Thyroid gland (tissue), 4 donors: ENCODE data around the gene PFN4. TPM values are rescaled to one million over a fixed set of nuclear protein-coding genes. Genes with fewer than 3 reads are reported as not detected.
"Not testable (repeated sequence)": the region's sequence is repeated elsewhere in the genome, so short reads cannot be mapped to it uniquely, and the experiment has no call there.

Experiments used
- DNase-seq, 2 donors: peaks; one replicate each; pipeline ENCODE4 v3.0.0-alpha.2; 2019
- H3K27ac ChIP-seq, 3 donors: fragments of 200-600 bp; sonication (generic); 1 replicate in 2 of 3; 2 replicates in 1 of 3; pipeline ENCODE4 v1.5.1; 2016 to 2019; ENCODE audit warnings: mild to moderate bottlenecking in 1 of 3, moderate library complexity in 1 of 3
- H3K27me3 ChIP-seq: fragments of 200-600 bp; sonication (generic); one replicate; pipeline ENCODE4 v1.5.1; 2019
- H3K36me3 ChIP-seq, 2 donors: fragments of 200-600 bp; sonication (generic); one replicate each; pipeline ENCODE4 v1.5.1; 2016 to 2019
- H3K4me1 ChIP-seq, 2 donors: fragments of 200-600 bp; sonication (generic); one replicate each; pipeline ENCODE4 v1.5.1; 2017 to 2019
- H3K4me3 ChIP-seq, 3 donors: fragments of 200-600 bp; sonication (generic); replicated peaks in 1 of 3; 1 replicate in 2 of 3; 2 replicates in 1 of 3; pipeline ENCODE4 v1.5.1; 2016; ENCODE audit warnings: mild to moderate bottlenecking in 1 of 3
- H3K9me3 ChIP-seq: fragments of 200-600 bp; sonication (generic); one replicate; pipeline ENCODE4 v1.5.1; 2017
- POLR2A ChIP-seq, 2 donors: fragments of 450-650 bp; IDR thresholded peaks; one replicate each; pipeline ENCODE4 v1.6.1; 2017; ENCODE audit warnings: antibody characterized with exemption in 2 of 2, mild to moderate bottlenecking in 2 of 2, moderate library complexity in 1 of 2
- WGBS, 2 donors: methylation state at CpG; one replicate each; pipeline ENCODE4 v1.1.5; 2017; 5-methylcytosine and 5-hydroxymethylcytosine counted together
- intact Hi-C: fragments of 100-400 bp; cut with DNase I; formaldehyde crosslinking; loops from one replicate; pipeline ENCODE4 v1.15.1; 2023
- total RNA-seq, 4 donors: library from RNA; depleted of rRNA; stranded (reverse); fragments of >200 nt; gene quantifications; one replicate each; pipeline ENCODE4 v1.2.3, GENCODE V29; 2016
- TF ChIP-seq, protein P1 (sequence below), 6 experiments: fragments of 200-600 bp in 3 of 6; fragments of 450-650 bp in 3 of 6; sonication (generic) in 3 of 6; IDR thresholded peaks; one replicate each; pipeline ENCODE4 v1.5.1; 2016 to 2019; ENCODE audit warnings: antibody characterized with exemption in 6 of 6, mild to moderate bottlenecking in 2 of 6, inconsistent platforms in 1 of 6, moderate library complexity in 1 of 6

Gene PFN4
- total RNA-seq, 4 donors from 2014 or later = 1.0 to 3.5 (median 2.0) TPM; not detected in 1

DNA sequence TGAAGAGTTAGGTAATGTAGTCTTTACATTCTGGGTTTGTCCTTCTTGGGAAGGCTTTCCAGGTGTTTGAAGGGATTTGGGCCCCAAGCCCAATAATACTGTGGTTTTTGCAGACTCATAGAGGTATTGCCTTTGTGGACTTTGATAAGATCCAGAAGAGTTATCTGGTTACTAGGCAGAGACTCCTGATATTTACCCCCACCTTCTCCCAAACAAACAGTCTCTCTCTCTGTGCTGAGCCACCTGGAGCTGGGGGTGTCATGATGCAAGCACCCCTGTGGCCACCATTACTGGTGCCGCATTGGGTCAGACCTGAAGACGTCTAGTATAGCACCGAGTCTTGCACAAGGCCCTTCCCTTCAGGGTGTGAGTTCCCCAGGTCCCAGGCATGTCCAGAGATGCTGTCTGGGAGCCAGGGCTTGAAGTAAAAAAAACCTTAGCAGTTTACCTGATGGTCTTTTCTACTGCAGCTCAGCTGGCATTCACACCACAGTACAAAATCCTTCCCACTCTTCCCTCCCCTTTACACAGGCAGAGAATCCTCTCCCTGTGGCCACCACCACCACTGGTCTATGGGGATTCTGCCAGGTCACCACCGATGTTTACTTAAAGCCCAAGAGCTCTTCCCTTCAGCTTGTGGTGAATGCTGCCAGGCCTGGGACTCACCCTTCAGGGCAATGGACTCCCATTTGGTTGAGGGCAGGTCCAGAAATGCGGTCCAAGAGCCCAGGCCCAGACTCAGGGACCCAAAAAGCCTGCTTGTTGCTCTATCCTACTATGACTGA lies 29.5 kb upstream of the PFN4 start:
- no peaks in the 10 kb centered on the region for H3K4me1 ChIP-seq
- TF ChIP-seq POLR2A (IDR thresholded peaks at IDR 0.05) = no peak
- TF ChIP-seq, protein P1, sequence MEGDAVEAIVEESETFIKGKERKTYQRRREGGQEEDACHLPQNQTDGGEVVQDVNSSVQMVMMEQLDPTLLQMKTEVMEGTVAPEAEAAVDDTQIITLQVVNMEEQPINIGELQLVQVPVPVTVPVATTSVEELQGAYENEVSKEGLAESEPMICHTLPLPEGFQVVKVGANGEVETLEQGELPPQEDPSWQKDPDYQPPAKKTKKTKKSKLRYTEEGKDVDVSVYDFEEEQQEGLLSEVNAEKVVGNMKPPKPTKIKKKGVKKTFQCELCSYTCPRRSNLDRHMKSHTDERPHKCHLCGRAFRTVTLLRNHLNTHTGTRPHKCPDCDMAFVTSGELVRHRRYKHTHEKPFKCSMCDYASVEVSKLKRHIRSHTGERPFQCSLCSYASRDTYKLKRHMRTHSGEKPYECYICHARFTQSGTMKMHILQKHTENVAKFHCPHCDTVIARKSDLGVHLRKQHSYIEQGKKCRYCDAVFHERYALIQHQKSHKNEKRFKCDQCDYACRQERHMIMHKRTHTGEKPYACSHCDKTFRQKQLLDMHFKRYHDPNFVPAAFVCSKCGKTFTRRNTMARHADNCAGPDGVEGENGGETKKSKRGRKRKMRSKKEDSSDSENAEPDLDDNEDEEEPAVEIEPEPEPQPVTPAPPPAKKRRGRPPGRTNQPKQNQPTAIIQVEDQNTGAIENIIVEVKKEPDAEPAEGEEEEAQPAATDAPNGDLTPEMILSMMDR (IDR thresholded peaks at IDR 0.05) = no peak
- no peaks in the 10 kb centered on the region for H3K27me3 ChIP-seq
- no peaks in the 10 kb centered on the region for H3K36me3 ChIP-seq
- no peaks in the 10 kb centered on the region for H3K9me3 ChIP-seq
- no peak overlapping the region for H3K27ac ChIP-seq
- 95 to 97% methylated on average over 5 of the region's 5 CpGs for WGBS, 2 donors
- H3K4me3 ChIP-seq = no peak overlapping the region
- DNase-seq = no peak
- intact Hi-C loops = no loop called here

DNA sequence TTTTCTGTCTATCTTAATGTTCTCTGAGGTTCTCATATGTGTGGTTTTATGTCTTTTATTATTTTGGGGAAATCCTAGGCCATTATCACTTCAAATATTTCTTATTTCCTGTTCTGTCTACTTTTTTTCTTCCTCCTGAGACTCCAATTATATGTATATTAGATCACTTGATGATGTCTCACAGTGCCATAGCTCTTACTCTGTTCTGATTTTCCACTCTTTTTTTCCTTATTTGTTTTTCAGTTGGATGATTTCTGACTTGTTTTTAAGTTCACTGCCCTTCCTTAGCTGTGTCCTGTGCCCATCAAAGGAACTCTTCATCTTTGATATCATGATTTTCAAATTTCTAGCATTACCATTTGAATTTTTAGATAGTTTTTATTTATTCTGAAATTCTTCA lies 24.2 kb upstream of the PFN4 start:
- Histone ChIP-seq H3K9me3 (no peaks in the 10 kb centered on the region), H3K36me3 (no peaks in the 10 kb centered on the region), H3K27me3 (no peaks in the 10 kb centered on the region), H3K4me1 (no peaks in the 10 kb centered on the region), H3K27ac (no peak overlapping the region), H3K4me3 (no peak overlapping the region)
- no peak for DNase-seq
- TF ChIP-seq, protein P1 (IDR thresholded peaks at IDR 0.05) = no peak
- TF ChIP-seq POLR2A (IDR thresholded peaks at IDR 0.05) = no peak
- intact Hi-C loops = no loop called here

DNA sequence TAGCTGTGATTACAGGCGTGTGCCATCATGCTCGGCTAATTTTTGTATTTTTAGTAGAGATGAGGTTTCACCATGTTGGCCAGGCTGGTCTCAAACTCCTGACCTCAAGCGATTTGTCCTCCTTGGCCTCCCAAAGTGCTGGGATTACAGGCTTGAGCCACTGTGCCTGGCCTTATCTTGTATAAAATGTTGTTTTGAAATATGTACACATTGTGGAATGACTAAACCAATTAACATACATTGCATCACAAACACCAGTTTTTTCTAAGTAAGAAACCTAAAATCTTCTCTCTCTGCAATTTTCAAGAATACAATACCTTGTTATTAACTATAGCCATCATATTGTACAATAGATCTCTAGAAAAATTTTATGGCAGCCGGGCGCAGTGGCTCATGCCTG lies 17.2 kb upstream of the PFN4 start:
- H3K27ac ChIP-seq, DNase-seq, H3K4me3 ChIP-seq, H3K9me3 ChIP-seq, H3K4me1 ChIP-seq, H3K27me3 ChIP-seq, intact Hi-C loops, H3K36me3 ChIP-seq: not testable (repeated sequence)
- WGBS, 2 donors = 90 to 91% methylated on average over 5 of the region's 5 CpGs

DNA sequence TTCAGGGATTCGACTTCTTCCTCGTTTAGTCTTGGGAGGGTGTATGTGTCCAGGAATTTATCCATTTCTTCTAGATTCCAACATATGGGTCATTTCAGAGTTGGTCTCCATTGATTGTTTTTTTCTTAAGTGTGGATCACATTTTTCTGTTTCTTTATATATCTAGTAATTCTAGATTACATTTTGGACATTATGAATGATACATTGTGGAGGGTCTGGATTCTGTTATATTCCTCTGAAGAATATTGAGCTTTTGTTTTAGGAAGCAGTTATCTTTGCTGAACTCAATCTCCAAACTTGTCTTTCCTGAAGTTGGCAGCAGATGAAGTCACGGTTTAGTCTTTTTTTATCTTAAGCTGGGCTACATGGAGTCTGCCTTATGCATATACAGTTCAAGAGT lies 9.4 kb upstream of the PFN4 start:
- TF ChIP-seq POLR2A (IDR thresholded peaks at IDR 0.05) = no peak
- TF ChIP-seq, protein P1 (IDR thresholded peaks at IDR 0.05) = no peak
- no peak for DNase-seq
- H3K27ac ChIP-seq = no peak overlapping the region

DNA sequence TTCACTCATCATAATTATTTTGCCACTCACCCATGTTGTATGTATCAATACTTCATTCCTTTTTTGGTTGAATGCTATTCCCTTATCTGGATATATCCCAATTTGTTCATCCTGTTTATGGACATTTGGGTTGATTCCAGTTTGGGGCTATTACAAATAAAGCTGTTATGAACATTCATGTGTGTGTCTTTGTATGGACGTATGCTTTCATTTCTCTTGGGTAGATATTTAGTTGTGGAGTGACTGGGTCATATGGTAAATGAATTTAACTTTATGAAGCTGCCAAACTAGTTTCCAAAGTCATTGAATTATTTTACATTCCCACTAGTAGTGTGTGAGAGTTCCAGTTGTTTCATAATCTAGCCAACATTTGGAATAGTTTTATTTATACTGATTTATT lies 2.8 kb upstream of the PFN4 start:
- H3K9me3 ChIP-seq = no peaks in the 10 kb centered on the region
- WGBS, 2 donors = 58 to 70% methylated on average over 1 of the region's 1 CpG
- TF ChIP-seq POLR2A (IDR thresholded peaks at IDR 0.05) = no peak
- TF ChIP-seq, protein P1 (IDR thresholded peaks at IDR 0.05) = no peak
- no peak overlapping the region for H3K4me3 ChIP-seq
- no peaks in the 10 kb centered on the region for H3K36me3 ChIP-seq
- H3K4me1 ChIP-seq = peaks cover 6 to 13% of the 10 kb centered on the region in 2 donors
- no peak for DNase-seq
- H3K27ac ChIP-seq = no peak overlapping the region
- intact Hi-C loops = no loop called here
- no peaks in the 10 kb centered on the region for H3K27me3 ChIP-seq

More for the DNA sequence above, 9.4 kb upstream of the PFN4 start:
- intact Hi-C loops = no loop called here
- H3K4me1 ChIP-seq = no peaks in the 10 kb centered on the region
- no peak overlapping the region for H3K4me3 ChIP-seq
- no peaks in the 10 kb centered on the region for H3K9me3 ChIP-seq
- no peaks in the 10 kb centered on the region for H3K36me3 ChIP-seq
- H3K27me3 ChIP-seq = no peaks in the 10 kb centered on the region
- WGBS, 2 donors = 99% methylated on average over 3 of the region's 3 CpGs
